H1 (cell line): ENCODE data around the gene SFTPB. TPM values are rescaled to one million over a fixed set of nuclear protein-coding genes. Genes with fewer than 3 reads are reported as not detected.

Experiments used
- CTCF ChIA-PET: fragments of 300-600 bp; sonication (Branson Sonifier 250); formaldehyde crosslinking; loops from one replicate; lab custom pipeline; 2021; ENCODE audit not compliant: partially characterized antibody; lab: Charles Lee
- POLR2A ChIA-PET: fragments of 300-600 bp; sonication (Branson Sonifier 250); formaldehyde crosslinking; loops from one replicate; lab custom pipeline; 2021; ENCODE audit warnings: inconsistent platforms; ENCODE audit not compliant: partially characterized antibody; lab: Charles Lee
- DNase-seq, 2 experiments: peaks; one replicate each; pipeline versions ENCODE4 v3.0.0 to v3.0.0-alpha.2; 2010 to 2022; ENCODE audit warnings: low spot score in 2 of 2, low read depth in 1 of 2, mixed read lengths in 1 of 2
- FAIRE-seq: peaks from 2 replicates; lab custom pipeline; 2011; peaks lifted over from hg19 to GRCh38; lab: Jason Lieb, UNC
- H2AFZ ChIP-seq: 2 replicates; pipeline ENCODE4 v1.8.1; 2012; ENCODE audit warnings: low read length, inconsistent platforms
- H2AK5ac ChIP-seq: 2 replicates; pipeline ENCODE4 v1.6.1; 2013; ENCODE audit warnings: low read depth, low read length
- H2BK120ac ChIP-seq: replicated peaks from 2 replicates; pipeline ENCODE3; 2013; ENCODE audit warnings: low read depth, low read length, inconsistent platforms
- H2BK12ac ChIP-seq: 2 replicates; pipeline ENCODE4 v1.6.1; 2013; ENCODE audit warnings: low read depth, low read length
- H2BK15ac ChIP-seq: 2 replicates; pipeline ENCODE4 v1.6.1; 2013; ENCODE audit warnings: low read length
- H2BK20ac ChIP-seq: 2 replicates; pipeline ENCODE4 v1.6.1; 2013; ENCODE audit warnings: low read length
- H2BK5ac ChIP-seq: 2 replicates; pipeline ENCODE4 v1.6.1; 2013; ENCODE audit warnings: low read depth, low read length
- H3K14ac ChIP-seq: 2 replicates; pipeline ENCODE4 v1.6.1; 2013; ENCODE audit warnings: inconsistent platforms; ENCODE audit not compliant: insufficient read length
- H3K18ac ChIP-seq: 2 replicates; pipeline ENCODE4 v1.6.1; 2013; ENCODE audit warnings: low read length; ENCODE audit errors: extremely low read depth
- H3K23ac ChIP-seq: 2 replicates; pipeline ENCODE4 v1.6.1; 2013; ENCODE audit warnings: inconsistent platforms; ENCODE audit not compliant: insufficient read length
- H3K23me2 ChIP-seq: 2 replicates; pipeline ENCODE4 v1.6.1; 2013; ENCODE audit warnings: low read depth, low read length
- H3K27ac ChIP-seq: 2 replicates; pipeline ENCODE4 v1.6.1; 2011; ENCODE audit warnings: low read depth, low read length, inconsistent platforms
- H3K27me3 ChIP-seq, 4 experiments: replicated peaks in 1 of 4; 1 replicate in 1 of 4; 2 replicates in 3 of 4; pipeline versions ENCODE4 v1.6.1 to v1.8.1; 2011 to 2013; ENCODE audit warnings: low read length in 3 of 4, mild to moderate bottlenecking in 3 of 4, inconsistent platforms in 2 of 4, mixed read lengths in 2 of 4, moderate library complexity in 1 of 4; ENCODE audit not compliant: control insufficient read depth in 3 of 4, insufficient read depth in 3 of 4; ENCODE audit errors: extremely low read depth in 1 of 4
- H3K36me3 ChIP-seq, 4 experiments: 2 replicates each; pipeline versions ENCODE4 v1.6.1 to v1.8.1; 2011 to 2013; ENCODE audit warnings: mild to moderate bottlenecking in 4 of 4, low read length in 3 of 4, moderate library complexity in 2 of 4, control low read depth in 1 of 4, inconsistent platforms in 1 of 4; ENCODE audit not compliant: insufficient read depth in 4 of 4, control insufficient read depth in 2 of 4
- H3K4ac ChIP-seq: replicated peaks from 2 replicates; pipeline ENCODE3; 2013; ENCODE audit warnings: low read length, low read depth, mixed read lengths, inconsistent platforms; ENCODE audit not compliant: insufficient read length
- H3K4me1 ChIP-seq, 4 experiments: replicated peaks in 1 of 4; 1 replicate in 1 of 4; 2 replicates in 3 of 4; pipeline versions ENCODE4 v1.6.1 to v1.8.1; 2011 to 2013; ENCODE audit warnings: low read length in 3 of 4, inconsistent platforms in 2 of 4, mixed read lengths in 1 of 4; ENCODE audit not compliant: insufficient read depth in 4 of 4, control insufficient read depth in 3 of 4
- H3K4me2 ChIP-seq, 2 experiments: 2 replicates each; pipeline versions ENCODE4 v1.6.1 to v1.8.1; 2011 to 2013; ENCODE audit warnings: low read depth in 2 of 2, low read length in 2 of 2, control low read depth in 1 of 2, inconsistent platforms in 1 of 2, mild to moderate bottlenecking in 1 of 2; ENCODE audit not compliant: insufficient read depth in 1 of 2
- H3K4me3 ChIP-seq, 4 experiments: fragments of 200-600, 300-600 bp in 1 of 4; sonication (generic), shearing (Covaris generic), sonication (Bioruptor Twin) in 1 of 4; 2 replicates each; pipeline versions ENCODE4 v1.5.1 to v1.8.1; 2011 to 2016; ENCODE audit warnings: low read length in 4 of 4, low read depth in 3 of 4, control low read depth in 2 of 4, inconsistent platforms in 2 of 4, mild to moderate bottlenecking in 2 of 4, mixed read lengths in 1 of 4, moderate library complexity in 1 of 4; ENCODE audit not compliant: insufficient read depth in 2 of 4; ENCODE audit errors: extremely low read depth in 1 of 4
- H3K56ac ChIP-seq: replicated peaks from 2 replicates; pipeline ENCODE3; 2013; ENCODE audit warnings: low read depth, mild to moderate bottlenecking, mixed read lengths, low read length, inconsistent platforms; ENCODE audit not compliant: insufficient read length
- H3K79me1 ChIP-seq: 2 replicates; pipeline ENCODE4 v1.6.1; 2013; ENCODE audit warnings: low read depth, low read length, control low read depth
- H3K79me2 ChIP-seq, 2 experiments: 2 replicates each; pipeline versions ENCODE4 v1.6.1 to v1.8.1; 2012 to 2013; ENCODE audit warnings: low read length in 2 of 2, mild to moderate bottlenecking in 2 of 2, inconsistent platforms in 1 of 2; ENCODE audit not compliant: insufficient read depth in 2 of 2, control insufficient read depth in 1 of 2
- H3K9ac ChIP-seq, 4 experiments: replicated peaks in 1 of 4; 1 replicate in 1 of 4; 2 replicates in 3 of 4; pipeline versions ENCODE4 v1.6.1 to v1.8.1; 2011 to 2013; ENCODE audit warnings: low read depth in 3 of 4, low read length in 3 of 4, control low read depth in 2 of 4, mild to moderate bottlenecking in 2 of 4, moderate library complexity in 2 of 4, inconsistent platforms in 1 of 4; ENCODE audit errors: extremely low read depth in 1 of 4
- H3K9me3 ChIP-seq, 2 experiments: 2 replicates each; pipeline versions ENCODE4 v1.6.1 to v1.8.1; 2012 to 2013; ENCODE audit warnings: mild to moderate bottlenecking in 2 of 2, moderate library complexity in 2 of 2, control low read depth in 1 of 2, inconsistent platforms in 1 of 2, low read depth in 1 of 2, low read length in 1 of 2, mixed read lengths in 1 of 2; ENCODE audit not compliant: insufficient read depth in 2 of 2
- H4K20me1 ChIP-seq, 2 experiments: replicated peaks in 1 of 2; 2 replicates each; pipeline versions ENCODE3 to v1.8.1; 2011 to 2013; ENCODE audit warnings: inconsistent platforms in 2 of 2, low read length in 2 of 2, mild to moderate bottlenecking in 1 of 2; ENCODE audit not compliant: insufficient read depth in 2 of 2, control insufficient read depth in 1 of 2
- H4K5ac ChIP-seq: 2 replicates; pipeline ENCODE4 v1.6.1; 2013; ENCODE audit warnings: low read length, low read depth, mixed read lengths, inconsistent platforms; ENCODE audit not compliant: insufficient read length
- H4K8ac ChIP-seq: 2 replicates; pipeline ENCODE4 v1.8.0; 2013; ENCODE audit warnings: mild to moderate bottlenecking, moderate library complexity, low read length, inconsistent platforms; ENCODE audit not compliant: insufficient read depth; ENCODE audit errors: extremely low read depth
- H4K91ac ChIP-seq: replicated peaks from 2 replicates; pipeline ENCODE3; 2013; ENCODE audit warnings: low read length, mixed read lengths, inconsistent platforms; ENCODE audit not compliant: insufficient read length
- CHD2 ChIP-seq: IDR thresholded peaks from 2 replicates; pipeline ENCODE4 v1.6.1; 2012; ENCODE audit warnings: low read length, improper control_type of control experiment
- JUND ChIP-seq: IDR thresholded peaks from 2 replicates; pipeline ENCODE4 v1.6.1; 2011; ENCODE audit warnings: mild to moderate bottlenecking, improper control_type of control experiment, low read length
- SIN3A ChIP-seq, 2 experiments: IDR thresholded peaks in 1 of 2; conservative IDR thresholded peaks in 1 of 2; 2 replicates each; pipeline ENCODE4 v1.6.1; 2011 to 2012; ENCODE audit warnings: low read length in 2 of 2, improper control_type of control experiment in 1 of 2, low read depth in 1 of 2, mild to moderate bottlenecking in 1 of 2
- SIX5 ChIP-seq: IDR thresholded peaks from 2 replicates; pipeline ENCODE4 v1.6.1; 2011; ENCODE audit warnings: mild to moderate bottlenecking, low read depth, low read length
- SUZ12 ChIP-seq: fragments of 200-600 bp; sonication (generic); IDR thresholded peaks from 2 replicates; pipeline ENCODE4 v1.6.1; 2012; ENCODE audit warnings: mild to moderate bottlenecking, inconsistent platforms, low read length, moderate library complexity, mixed read lengths
- WGBS, 2 experiments: shearing (Covaris generic) in 1 of 2; methylation state at CpG; one replicate each; pipeline versions ENCODE4 v1.1.6 to v1.1.7; 2013 to 2015; ENCODE audit warnings: low lambda C conversion rate in 2 of 2, mixed read lengths in 2 of 2, inconsistent platforms in 1 of 2, low coverage in 1 of 2, missing lambda C conversion rate in 1 of 2; ENCODE audit not compliant: insufficient replicate concordance in 2 of 2, insufficient coverage in 1 of 2, insufficient read length in 1 of 2; ENCODE audit errors: extremely low coverage in 1 of 2, missing lambda C conversion rate in 1 of 2; 5-methylcytosine and 5-hydroxymethylcytosine counted together
- polyA plus RNA-seq, 7 experiments: library from polyadenylated mRNA; depleted of rRNA in 3 of 7; stranded (reverse) in 5 of 7; unstranded in 2 of 7; fragments of >200 nt in 5 of 7; fragments of 200-250 nt in 2 of 7; gene quantifications; 1 replicate in 5 of 7; 2 replicates in 1 of 7; 4 replicates in 1 of 7; pipeline versions ENCODE4 v1.2.1 to v1.2.3, GENCODE V29; 2011 to 2013; ENCODE audit warnings: missing spikeins in 2 of 7, mixed read lengths in 2 of 7
- total RNA-seq: library from RNA; stranded (reverse); fragmentation: NEBNext Ultra II Directional; extraction: Animal tissue kit (Norgen Biotek cat#: 25700); gene quantifications from 2 replicates; pipeline ENCODE4 v1.2.1, GENCODE V29; 2021

The SFTPB gene
- total and polyA plus RNA-seq, 2 of the 8 experiments (the other 6 are each of a cell fraction or from before 2014, with no cell fraction given) = not detected

- ChIA-PET CTCF (interaction anchor here (2.8 kb wide), 1 partner anchor 9 kb away, joined by 11 read pairs; no protein-coding TSS in a partner anchor), POLR2A (interaction anchor here (1.1 kb wide), 1 partner anchor 20 kb away, joined by 4 read pairs; no protein-coding TSS in a partner anchor)
- Histone ChIP-seq H2BK15ac (no peak overlapping the region), H2BK5ac (no peak overlapping the region), H4K8ac (no peak overlapping the region), H2AK5ac (no peak overlapping the region), H2BK20ac (no peak overlapping the region), H4K5ac (no peak overlapping the region), H4K91ac (no peak overlapping the region), H3K56ac (no peak overlapping the region), H3K23me2 (no peaks in the 10 kb centered on the region), H2BK12ac (no peak overlapping the region), H3K4me1 (no peaks in the 10 kb centered on the region), H2BK120ac (no peak overlapping the region), H3K23ac (no peak overlapping the region), H3K9me3 (no peaks in the 10 kb centered on the region), H3K27me3 (no peaks in the 10 kb centered on the region), H3K36me3 (peaks cover 35 to 96% (median 85%) of the 10 kb centered on the region in 4 experiments), H3K14ac (no peak overlapping the region), H4K20me1 (peaks cover 0 to 4% of the 10 kb centered on the region in 2 experiments), H3K4me3 (no peak overlapping the region), H3K27ac (no peak overlapping the region), H3K9ac (no peak overlapping the region), H3K79me2 (no peaks in the 10 kb centered on the region), H2AFZ (no peak overlapping the region), H3K4ac (no peak overlapping the region), H3K4me2 (no peak overlapping the region), H3K18ac (no peak overlapping the region), H3K79me1 (no peaks in the 10 kb centered on the region)
- no peak for FAIRE-seq
- TF ChIP-seq SIX5 (no peak), SIN3A (conservative IDR thresholded peaks at IDR 0.05 in 1 of 2, IDR thresholded peaks at IDR 0.05 in 1 of 2; ENCODE audit: low read depth in 1 of 2, low read length in 2 of 2) (no peak), SUZ12 (no peak), CHD2 (no peak), JUND (no peak)
- 91% methylated on average over 3 of the region's 3 CpGs; no CpG with 5 or more reads in 1 of the 2 experiments for WGBS, 2 experiments
- no peak for DNase-seq
Measured at GRCh38 chr2:85642725-85643124, 25.3 kb downstream of the SFTPB start.
